Amygdala (tissue), 56 donors: ENCODE measurements around the gene SP3.
A peak's percentile ranks its signal among the peaks of the same experiment; 100 is the strongest.

Source experiments
- DNase-seq, 56 donors: peaks; one replicate each; lab custom pipeline; 2025; lab: John Stamatoyannopoulos, UW

Gene SP3

GRCh38 chr2:173965372-173966025 lies at the start of gene SP3:
Gene SP3, minus strand, starts transcription at chr2:173965373. Its CDS starts 202 bp downstream, at chr2:173965171.
- peak; percentile 48 to 97 (median 94) for DNase-seq

- no peak for DNase-seq
These were observed 49.5 kb upstream of the SP3 start for GRCh38 chr2:174014699-174015070.

- DNase-seq = no peak
These were observed 49.0 kb upstream of the SP3 start for GRCh38 chr2:174014011-174014698.

GRCh38 chr2:174013315-174013751 lies 48.2 kb upstream of the SP3 start:
- peak in 11 of 56 donors; percentile 16 to 65 (median 41) for DNase-seq

- peak in 34 of 56 donors; percentile 6 to 75 (median 42) for DNase-seq
These were observed 47.5 kb upstream of the SP3 start for GRCh38 chr2:174012347-174013314.

GRCh38 chr2:174011796-174012195 lies 46.6 kb upstream of the SP3 start:
- DNase-seq = no peak

- no peak for DNase-seq
These were observed 46.0 kb upstream of the SP3 start for GRCh38 chr2:174011173-174011572.

- DNase-seq = no peak
These were observed 44.5 kb upstream of the SP3 start for GRCh38 chr2:174009488-174010223.

- no peak for DNase-seq
These were observed 43.5 kb upstream of the SP3 start for GRCh38 chr2:174008720-174009119.

GRCh38 chr2:174007010-174007409 lies 41.8 kb upstream of the SP3 start:
- DNase-seq = no peak

- no peak for DNase-seq
These were observed 40.7 kb upstream of the SP3 start for GRCh38 chr2:174005801-174006419.

GRCh38 chr2:174004905-174005605 lies 39.9 kb upstream of the SP3 start:
- no peak for DNase-seq

GRCh38 chr2:174003720-174004695 lies 38.8 kb upstream of the SP3 start:
- DNase-seq = no peak

GRCh38 chr2:174002679-174003078 lies 37.5 kb upstream of the SP3 start:
- no peak for DNase-seq

- no peak for DNase-seq
These were observed 35.9 kb upstream of the SP3 start for GRCh38 chr2:174001107-174001506.

GRCh38 chr2:173999724-174000123 lies 34.6 kb upstream of the SP3 start:
- no peak for DNase-seq

- DNase-seq = peak in 30 of 56 donors; percentile 6 to 69 (median 34)
These were observed 34.1 kb upstream of the SP3 start for GRCh38 chr2:173999272-173999671.

GRCh38 chr2:173998386-173998785 lies 33.2 kb upstream of the SP3 start:
- DNase-seq = peak in 2 of 56 donors; percentile 10 to 17
